Heart left ventricle (tissue), 16 donors: Measurements from ENCODE around the gene KRTAP5-1. TPM values are rescaled to one million over a fixed set of nuclear protein-coding genes. Genes with fewer than 3 reads are reported as not detected.

Source experiments
- ATAC-seq, 4 donors: fragments of 200-7000 bp; cut with Tn5 transposase; one replicate each; pipeline ENCODE4 v1.9.1; 2020 to 2022; ENCODE audit warnings: moderate library complexity in 4 of 4, mild to moderate bottlenecking in 3 of 4, moderate number of reproducible peaks in 1 of 4
- DNase-seq, 5 donors: peaks; one replicate each; pipeline ENCODE4 v3.0.0-alpha.2; 2020
- H3K27ac ChIP-seq, 12 donors: fragments of 200-600 bp; sonication (generic) in 4 of 12; one replicate each; pipeline versions ENCODE4 v1.5.0 to v1.8.0; 2016 to 2022; ENCODE audit warnings: mild to moderate bottlenecking in 2 of 12
- H3K27me3 ChIP-seq, 9 donors: fragments of 200-600 bp; sonication (generic) in 2 of 9; one replicate each; pipeline versions ENCODE4 v1.5.1 to v1.8.0; 2016 to 2022; ENCODE audit warnings: mild to moderate bottlenecking in 3 of 9
- H3K36me3 ChIP-seq, 9 donors: fragments of 200-600 bp; sonication (generic) in 2 of 9; one replicate each; pipeline versions ENCODE4 v1.5.0 to v1.8.0; 2018 to 2022; ENCODE audit warnings: mild to moderate bottlenecking in 2 of 9
- H3K4me1 ChIP-seq, 12 donors: fragments of 200-600 bp; sonication (generic) in 4 of 12; one replicate each; pipeline versions ENCODE4 v1.5.0 to v1.8.0; 2016 to 2022; ENCODE audit warnings: mild to moderate bottlenecking in 3 of 12
- H3K4me3 ChIP-seq, 12 donors: fragments of 200-600 bp; sonication (generic) in 4 of 12; one replicate each; pipeline versions ENCODE4 v1.5.0 to v1.8.0; 2017 to 2022; ENCODE audit warnings: mild to moderate bottlenecking in 9 of 12, moderate library complexity in 4 of 12
- H3K9me3 ChIP-seq, 12 donors: fragments of 200-600 bp; sonication (generic) in 4 of 12; one replicate each; pipeline versions ENCODE4 v1.5.0 to v1.8.0; 2016 to 2022; ENCODE audit warnings: mild to moderate bottlenecking in 1 of 12
- POLR2A ChIP-seq, 2 donors: fragments of 450-650 bp; IDR thresholded peaks; one replicate each; pipeline ENCODE4 v1.6.1; 2017; ENCODE audit warnings: antibody characterized with exemption in 2 of 2, mild to moderate bottlenecking in 2 of 2, moderate library complexity in 2 of 2
- WGBS, 4 donors: extraction: QIAGEN DNeasy Blood & Tissue Kit in 2 of 4; methylation state at CpG; one replicate each; pipeline versions ENCODE4 v1.1.5 to v1.1.7; 2013 to 2018; 5-methylcytosine and 5-hydroxymethylcytosine counted together
- intact Hi-C, 10 donors: fragments of 100-400 bp; cut with DNase I; formaldehyde crosslinking; loops; one replicate each; pipeline versions ENCODE4 v1.11.1 to v1.14.2; 2022
- polyA plus RNA-seq, 2 donors: library from polyadenylated mRNA; stranded (reverse); fragments of 200-250 nt; gene quantifications; one replicate each; pipeline ENCODE4 v1.2.3, GENCODE V29; 2013
- total RNA-seq, 9 donors: library from RNA; depleted of rRNA in 2 of 9; stranded (reverse); fragments of >200 nt in 2 of 9; fragmentation: NEBNext Ultra II Directional in 3 of 9; extraction: Animal tissue kit (Norgen Biotek cat#: 25700) in 3 of 9; gene quantifications; one replicate each; pipeline versions ENCODE4 v1.1.0 to v1.2.4, GENCODE V29; 2016 to 2023
- TF ChIP-seq, protein P1 (sequence below), 12 donors: fragments of 200-600 bp; sonication (generic) in 4 of 12; IDR thresholded peaks; one replicate each; pipeline versions ENCODE4 v1.5.0 to v1.8.0; 2018 to 2022; ENCODE audit warnings: antibody characterized with exemption in 12 of 12, mild to moderate bottlenecking in 5 of 12
- donor health status: ischemic (EF 13 %, LVEDD 7.1; RV severe dilation, severe dysfunction).
- donor health status: healthy with polysubstance abuse.
- donor health status: DM: no; HTN: yes; CAD: no.
- donor health status: DM: no; HTN: no; CAD: no.
- donor health status: ischemic (EF 25% LVEDD 6.9; RV normal size, moderate dysfunction).
- donor health status: ischemic (EF 25% LVEDD 5.7; RV mildly dilated, moderate dysfunction).
- donor health status: healthy.
- donor health status: DM: yes; HTN: yes; CAD: no.
- donor health status: ischemic (EF 35%, LVEDD 5.7; RV mildly dilated, moderate dysfunction).
- donor health status: nonischemic (EF 11% LVEDD 7.7; RV severe dilation, severe dysfunction).
- donor health status: DM: yes; HTN: yes; CAD: no.
- donor health status: PGD.
- donor health status: ischemic (EF 29% LVEDD 5.4; RV normal size, mild dysfunction).
- donor health status: nonischemic (EF 23%, LVEDD 6.1; RV moderate dilation, normal function).

The KRTAP5-1 gene
- total and polyA plus RNA-seq, 11 donors, result not detected

DNA sequence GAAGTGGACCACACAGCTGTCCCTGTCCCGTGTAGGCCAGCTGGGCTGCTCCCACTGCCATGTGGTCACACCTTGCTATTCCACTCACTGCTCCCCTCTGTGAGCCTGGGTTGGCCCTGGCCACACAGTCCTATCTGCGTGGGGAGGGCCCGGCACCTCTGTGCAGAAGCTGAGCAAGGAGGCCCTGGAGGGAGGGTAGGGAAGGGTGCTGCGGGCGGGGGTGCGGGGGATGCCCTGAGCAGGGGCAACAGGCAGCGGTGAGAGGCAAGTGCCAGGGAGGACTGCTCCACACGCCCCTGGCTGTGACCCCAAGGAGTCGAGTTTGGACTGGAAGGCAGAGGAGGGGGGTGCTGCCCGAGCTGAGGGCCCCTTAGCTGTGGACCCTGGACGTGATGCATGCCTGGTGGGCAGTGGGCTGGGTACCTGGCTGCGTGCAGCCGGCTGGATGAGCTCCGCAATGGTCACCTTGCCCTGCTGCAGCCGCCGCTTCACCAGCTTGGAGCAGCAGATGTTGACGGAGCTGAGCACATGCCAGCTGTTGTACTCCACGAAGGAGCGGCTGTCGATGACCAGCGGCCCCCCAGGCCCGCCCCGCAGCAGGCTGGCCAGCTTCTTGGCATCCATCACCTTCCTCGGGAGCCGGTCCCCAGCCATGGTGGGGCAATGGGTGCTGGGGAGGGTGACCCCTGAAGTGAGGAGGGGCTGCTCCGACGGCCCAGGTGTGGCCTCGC lies 19.7 kb downstream of the KRTAP5-1 start:
- Histone ChIP-seq H3K36me3 (peaks cover 0 to 44% (median 18%) of the 10 kb centered on the region in 9 donors), H3K4me3 (no peak overlapping the region), H3K27me3 (no peaks in the 10 kb centered on the region), H3K9me3 (no peaks in the 10 kb centered on the region), H3K27ac (peak overlapping the region in 11 of 12 donors; percentile 20 to 92 (median 76)), H3K4me1 (peaks cover 0 to 68% (median 28%) of the 10 kb centered on the region in 12 donors)
- peak in 2 of 5 donors; percentile 9 to 61 for DNase-seq
- TF ChIP-seq POLR2A (IDR thresholded peaks at IDR 0.05), result no peak
- TF ChIP-seq, protein P1, sequence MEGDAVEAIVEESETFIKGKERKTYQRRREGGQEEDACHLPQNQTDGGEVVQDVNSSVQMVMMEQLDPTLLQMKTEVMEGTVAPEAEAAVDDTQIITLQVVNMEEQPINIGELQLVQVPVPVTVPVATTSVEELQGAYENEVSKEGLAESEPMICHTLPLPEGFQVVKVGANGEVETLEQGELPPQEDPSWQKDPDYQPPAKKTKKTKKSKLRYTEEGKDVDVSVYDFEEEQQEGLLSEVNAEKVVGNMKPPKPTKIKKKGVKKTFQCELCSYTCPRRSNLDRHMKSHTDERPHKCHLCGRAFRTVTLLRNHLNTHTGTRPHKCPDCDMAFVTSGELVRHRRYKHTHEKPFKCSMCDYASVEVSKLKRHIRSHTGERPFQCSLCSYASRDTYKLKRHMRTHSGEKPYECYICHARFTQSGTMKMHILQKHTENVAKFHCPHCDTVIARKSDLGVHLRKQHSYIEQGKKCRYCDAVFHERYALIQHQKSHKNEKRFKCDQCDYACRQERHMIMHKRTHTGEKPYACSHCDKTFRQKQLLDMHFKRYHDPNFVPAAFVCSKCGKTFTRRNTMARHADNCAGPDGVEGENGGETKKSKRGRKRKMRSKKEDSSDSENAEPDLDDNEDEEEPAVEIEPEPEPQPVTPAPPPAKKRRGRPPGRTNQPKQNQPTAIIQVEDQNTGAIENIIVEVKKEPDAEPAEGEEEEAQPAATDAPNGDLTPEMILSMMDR (IDR thresholded peaks at IDR 0.05), result no peak
- intact Hi-C loops, result no loop called here
- WGBS, 4 donors, result 72 to 80% (median 78%) methylated on average over 16 to 28 of the region's 28 CpGs
- ATAC-seq, result peak in 1 of 4 donors; percentile 12

DNA sequence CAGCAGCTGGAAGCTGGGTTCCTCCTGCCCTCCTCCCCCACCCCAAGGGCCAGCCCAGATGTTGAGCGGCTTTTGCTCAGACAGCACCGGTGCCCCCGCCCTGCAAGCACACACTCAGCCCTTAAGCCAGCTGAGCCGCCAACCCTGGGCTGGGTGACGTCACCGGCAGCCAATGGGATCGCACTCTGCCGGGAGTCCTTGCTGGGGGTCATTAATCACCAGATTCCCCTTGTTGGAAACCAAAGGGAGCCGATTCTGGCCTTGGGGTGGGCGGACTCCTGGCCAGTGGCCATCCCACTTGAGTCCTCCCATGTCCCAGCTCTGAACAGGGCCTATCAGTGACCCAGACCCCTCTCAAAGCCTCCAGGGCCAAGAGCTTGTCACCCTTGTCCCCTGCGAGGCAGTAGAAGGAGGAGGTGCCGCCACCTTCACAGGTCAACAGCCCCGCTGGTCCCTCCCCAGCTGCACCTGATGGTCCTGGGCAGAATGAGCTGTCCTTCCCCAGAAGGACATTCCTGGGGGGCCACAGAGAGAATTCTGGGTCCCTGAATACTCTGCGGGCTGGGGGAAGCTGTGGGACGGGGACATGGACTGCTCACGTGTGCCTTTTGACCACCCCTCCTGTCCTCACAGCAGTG lies 20.4 kb downstream of the KRTAP5-1 start:
- intact Hi-C loops, result no loop called here
- ATAC-seq, result peak; percentile 59 to 77 (median 67)

DNA sequence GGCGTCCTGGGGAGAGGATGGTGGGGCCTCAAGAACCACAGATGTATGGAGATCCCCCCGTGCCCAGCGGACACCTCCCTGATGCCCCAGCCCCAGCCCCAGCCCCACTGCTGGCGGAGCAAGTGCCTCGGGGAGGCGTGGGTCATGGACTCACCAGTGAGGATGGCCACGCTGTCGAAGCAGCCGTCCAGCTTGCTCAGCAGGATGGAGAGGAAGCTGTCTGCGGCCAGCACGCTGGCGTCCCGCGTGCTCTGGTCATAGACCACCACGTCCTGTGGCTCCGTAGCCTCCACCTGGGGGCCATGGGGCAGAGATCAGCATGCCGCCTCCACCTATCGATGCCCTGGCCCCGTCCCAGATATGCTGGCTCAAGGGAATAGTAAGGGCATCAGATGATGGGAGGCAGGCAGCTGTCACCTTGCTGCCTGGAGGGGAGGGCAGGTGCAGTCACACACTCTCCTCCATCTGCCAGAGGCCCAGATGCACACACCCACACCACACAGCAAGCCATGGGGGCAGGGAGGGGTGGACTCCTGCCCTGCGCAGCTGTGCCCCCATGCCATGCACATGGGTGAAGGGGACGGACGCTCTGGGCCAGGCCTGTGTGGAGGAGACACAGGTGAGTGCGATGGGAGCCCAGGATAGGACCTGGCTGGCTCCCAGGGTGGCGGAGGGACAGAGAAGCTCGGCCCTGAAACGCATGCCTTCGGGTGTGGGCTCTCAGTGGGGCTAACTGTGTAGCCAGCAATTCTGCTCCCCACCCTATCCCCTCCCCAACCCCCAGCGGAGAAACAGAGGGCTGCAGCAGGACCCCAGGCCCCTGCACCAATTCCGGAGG lies 21.2 kb downstream of the KRTAP5-1 start:
- Histone ChIP-seq H3K4me1 (peaks cover 0 to 68% (median 32%) of the 10 kb centered on the region in 12 donors), H3K27me3 (no peaks in the 10 kb centered on the region), H3K9me3 (no peaks in the 10 kb centered on the region), H3K4me3 (no peak overlapping the region), H3K27ac (peak overlapping the region in 7 of 12 donors; percentile 70 to 92 (median 76)), H3K36me3 (peaks cover 0 to 48% (median 21%) of the 10 kb centered on the region in 9 donors)
- TF ChIP-seq, protein P1 (IDR thresholded peaks at IDR 0.05), result no peak
- TF ChIP-seq POLR2A (IDR thresholded peaks at IDR 0.05), result no peak
- ATAC-seq (no peak), DNase-seq (peak in 1 of 5 donors; percentile 63)
- intact Hi-C loops, result no loop called here
- 70 to 82% (median 78%) methylated on average over 14 to 29 of the region's 29 CpGs for WGBS, 4 donors

More for the DNA sequence above, 20.4 kb downstream of the KRTAP5-1 start:
- Histone ChIP-seq H3K9me3 (no peaks in the 10 kb centered on the region), H3K27ac (peak overlapping the region in 11 of 12 donors; percentile 20 to 92 (median 76)), H3K27me3 (no peaks in the 10 kb centered on the region), H3K4me3 (no peak overlapping the region), H3K36me3 (peaks cover 0 to 48% (median 21%) of the 10 kb centered on the region in 9 donors), H3K4me1 (peaks cover 0 to 69% (median 28%) of the 10 kb centered on the region in 12 donors)
- WGBS, 4 donors, result 32 to 47% (median 40%) methylated on average over 13 to 16 of the region's 16 CpGs
- peak; percentile 82 to 87 (median 82) for DNase-seq
- TF ChIP-seq, protein P1 (IDR thresholded peaks at IDR 0.05), result no peak
- TF ChIP-seq POLR2A (IDR thresholded peaks at IDR 0.05), result no peak
